Chondrocyte (in vitro differentiated cells): ENCODE results near the gene SLC43A2. TPM values are rescaled to one million over a fixed set of nuclear protein-coding genes. Genes with fewer than 3 reads are reported as not detected.
"Not testable (repeated sequence)": the region's sequence is repeated elsewhere in the genome, so short reads cannot be mapped to it uniquely, and the experiment has no call there.

Experiments
- DNase-seq: peaks from one replicate; pipeline ENCODE4 v3.0.0; 2021; ENCODE audit warnings: mixed read lengths, low spot score
- H3K27ac Mint-ChIP-seq: one replicate; pipeline ENCODE4 v1.8.0; 2021; ENCODE audit warnings: mild to moderate bottlenecking, moderate library complexity, mixed read lengths; ENCODE audit not compliant: unreplicated experiment
- H3K27me3 Mint-ChIP-seq: 2 replicates; pipeline ENCODE4 v1.8.0; 2021; ENCODE audit warnings: low read depth, mixed read lengths
- H3K36me3 Mint-ChIP-seq: 2 replicates; pipeline ENCODE4 v1.8.0; 2021; ENCODE audit warnings: low read depth, mixed read lengths
- H3K4me1 Mint-ChIP-seq: 2 replicates; pipeline ENCODE4 v1.8.0; 2021; ENCODE audit warnings: low read depth, mild to moderate bottlenecking, mixed read lengths
- H3K4me3 Mint-ChIP-seq: one replicate; pipeline ENCODE4 v1.8.0; 2021; ENCODE audit warnings: mild to moderate bottlenecking, moderate library complexity, mixed read lengths; ENCODE audit not compliant: unreplicated experiment
- H3K9me3 Mint-ChIP-seq: 2 replicates; pipeline ENCODE4 v1.8.0; 2021; ENCODE audit warnings: low read depth, mixed read lengths
- CTCF ChIP-seq: fragments of 200-600 bp; sonication (generic); IDR thresholded peaks from 2 replicates; pipeline ENCODE4 v1.5.0; 2021; ENCODE audit warnings: antibody characterized with exemption, mild to moderate bottlenecking, moderate library complexity
- total RNA-seq: library from RNA; stranded (reverse); gene quantifications from 3 replicates; pipeline ENCODE4 v1.2.1, GENCODE V29; 2021

SLC43A2 gene
- total RNA-seq, 1 donor from 2014 or later: 3.3 TPM

- DNase-seq: no peak
- H3K27me3 Mint-ChIP-seq: no peaks in the 10 kb centered on the region
- no peak overlapping the region for H3K27ac Mint-ChIP-seq
- H3K9me3 Mint-ChIP-seq: no peaks in the 10 kb centered on the region
- no peak overlapping the region for H3K4me3 Mint-ChIP-seq
- no peaks in the 10 kb centered on the region for H3K4me1 Mint-ChIP-seq
- TF ChIP-seq CTCF: no peak
- H3K36me3 Mint-ChIP-seq: peaks cover 62% of the 10 kb centered on the region
Measured at GRCh38 chr17:1658100-1658499, 29.5 kb upstream of the SLC43A2 start.

DNA sequence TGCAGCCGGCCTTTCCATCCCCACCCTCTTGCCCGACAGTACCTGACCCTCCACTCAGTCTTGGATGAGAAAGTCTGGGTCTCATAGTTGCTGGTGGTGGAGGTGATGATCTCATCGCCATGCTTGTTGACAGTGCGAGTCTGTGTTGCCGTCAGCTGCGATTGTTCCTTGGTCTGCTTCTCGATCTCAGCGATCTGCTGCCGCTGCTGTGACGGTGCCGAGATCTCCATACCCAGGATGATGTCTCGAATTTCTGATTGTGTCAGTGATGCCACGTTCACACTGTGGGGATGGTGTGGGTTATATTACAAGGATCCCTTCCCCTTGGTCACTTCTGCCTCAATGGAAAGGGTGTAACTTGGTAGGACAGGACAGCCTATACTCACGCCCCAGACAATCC, 25.1 kb upstream of the SLC43A2 start:
- Mint-ChIP-seq H3K4me1 (peaks cover 5% of the 10 kb centered on the region), H3K36me3 (peaks cover 52% of the 10 kb centered on the region), H3K27me3 (no peaks in the 10 kb centered on the region), H3K9me3 (no peaks in the 10 kb centered on the region), H3K4me3 (no peak overlapping the region), H3K27ac (no peak overlapping the region)
- TF ChIP-seq CTCF: no peak
- no peak for DNase-seq

DNA sequence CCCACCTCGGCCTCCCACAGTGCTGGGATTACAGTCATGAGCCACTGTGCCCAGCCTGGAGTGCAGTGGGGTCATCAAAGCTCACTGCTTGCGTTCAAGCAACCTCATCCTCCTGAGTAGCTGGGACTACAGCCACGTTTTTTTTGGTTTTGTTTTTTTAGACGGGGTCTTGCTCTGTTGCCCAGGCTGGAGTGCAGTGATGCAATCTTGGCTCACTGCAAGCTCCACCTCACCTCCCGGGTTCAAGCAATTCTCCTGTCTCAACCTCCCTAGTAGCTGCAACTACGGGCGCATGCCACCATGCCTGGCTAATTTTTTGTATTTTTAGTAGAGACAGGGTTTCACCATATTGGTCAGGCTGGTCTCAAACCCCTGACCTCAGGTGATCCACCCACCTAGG, 24.2 kb upstream of the SLC43A2 start:
- H3K27ac Mint-ChIP-seq, H3K27me3 Mint-ChIP-seq, H3K4me1 Mint-ChIP-seq, DNase-seq, H3K9me3 Mint-ChIP-seq, H3K4me3 Mint-ChIP-seq: not testable (repeated sequence)
- peaks cover 43% of the 10 kb centered on the region for H3K36me3 Mint-ChIP-seq

DNA sequence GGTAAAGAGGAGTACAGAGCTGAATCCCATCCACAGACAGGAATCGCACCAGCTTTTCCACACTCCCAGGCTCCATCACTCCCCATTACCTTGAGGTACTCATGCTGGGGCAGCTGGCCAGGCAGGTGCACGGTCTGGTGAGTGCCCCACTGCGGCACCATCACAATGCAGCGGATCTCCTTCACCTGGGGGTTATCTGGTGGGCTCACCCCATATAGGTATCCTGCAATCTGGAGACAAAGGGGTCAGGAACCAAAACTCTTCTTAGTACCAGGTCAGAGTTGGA, 22.9 kb upstream of the SLC43A2 start:
- Mint-ChIP-seq H3K27me3 (no peaks in the 10 kb centered on the region), H3K36me3 (peaks cover 36% of the 10 kb centered on the region), H3K27ac (no peak overlapping the region), H3K9me3 (no peaks in the 10 kb centered on the region), H3K4me1 (peaks cover 9% of the 10 kb centered on the region), H3K4me3 (no peak overlapping the region)
- no peak for TF ChIP-seq CTCF
- DNase-seq: no peak

- Mint-ChIP-seq H3K36me3 (peaks cover 32% of the 10 kb centered on the region), H3K4me3 (no peak overlapping the region)
- DNase-seq: no peak
Measured at GRCh38 chr17:1650731-1651558, 22.3 kb upstream of the SLC43A2 start.

More at GRCh38 chr17:1650731-1651558, 22.3 kb upstream of the SLC43A2 start:
- Mint-ChIP-seq H3K9me3 (no peaks in the 10 kb centered on the region), H3K4me1 (peaks cover 9% of the 10 kb centered on the region), H3K27me3 (no peaks in the 10 kb centered on the region), H3K27ac (no peak overlapping the region)
- no peak for TF ChIP-seq CTCF
